Stimulated activated naive CD4-positive, alpha-beta T cell (primary cell): ENCODE data around the gene C4orf54.

Source experiments
- DNase-seq, 6 experiments: peaks; one replicate each; lab custom pipeline; 2025; lab: John Stamatoyannopoulos, UW

C4orf54 gene

DNA sequence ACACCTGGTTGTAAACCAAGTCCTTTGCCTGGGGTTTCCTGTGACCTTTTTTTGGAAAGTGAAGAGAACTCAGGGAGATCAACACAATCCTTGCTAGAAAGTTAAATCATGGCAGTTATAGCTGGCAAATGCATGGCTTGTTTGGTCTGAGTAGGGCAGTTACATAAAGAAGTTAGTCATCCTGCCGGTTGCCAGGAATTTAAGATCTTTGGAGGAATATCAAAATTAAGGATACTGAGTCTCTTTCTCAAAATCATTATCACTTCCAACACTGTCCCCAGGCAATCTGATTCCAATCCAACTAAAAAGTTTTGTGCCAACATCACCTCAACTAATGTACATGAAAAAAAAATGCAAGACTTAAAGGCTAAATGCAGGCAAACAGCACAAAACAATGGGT lies 40.3 kb downstream of the C4orf54 start:
- no peak for DNase-seq

DNA sequence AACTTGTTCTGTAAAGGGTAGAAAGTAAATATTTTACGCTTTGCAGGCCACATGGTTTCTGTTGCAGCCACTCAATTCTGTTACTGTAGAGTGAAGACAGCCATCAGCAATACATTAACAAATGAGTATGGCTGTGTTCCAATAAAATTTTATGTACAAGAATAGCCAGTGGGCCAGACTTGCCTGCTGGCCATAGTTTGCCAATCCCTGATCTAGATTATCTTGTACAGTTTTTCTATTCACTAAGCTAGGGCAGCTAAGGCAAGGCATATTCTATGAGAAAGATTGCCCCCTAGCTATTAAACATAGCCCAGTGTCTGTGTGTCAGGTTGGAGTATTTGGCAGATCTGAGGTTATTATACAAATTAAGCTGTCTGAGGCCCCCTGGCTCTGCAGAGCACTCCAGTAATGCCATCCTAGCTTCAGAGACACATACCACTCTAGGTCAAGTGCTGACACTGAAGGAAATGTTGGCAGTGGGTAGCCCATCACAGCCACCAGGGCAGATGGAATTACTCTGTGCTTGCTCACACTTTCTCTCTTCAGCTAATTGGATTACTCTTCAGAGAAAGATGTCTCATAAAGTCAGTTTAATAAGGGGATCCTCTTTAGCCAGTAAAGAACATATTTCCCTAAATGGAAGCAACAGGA lies 42.3 kb downstream of the C4orf54 start:
- no peak for DNase-seq

DNA sequence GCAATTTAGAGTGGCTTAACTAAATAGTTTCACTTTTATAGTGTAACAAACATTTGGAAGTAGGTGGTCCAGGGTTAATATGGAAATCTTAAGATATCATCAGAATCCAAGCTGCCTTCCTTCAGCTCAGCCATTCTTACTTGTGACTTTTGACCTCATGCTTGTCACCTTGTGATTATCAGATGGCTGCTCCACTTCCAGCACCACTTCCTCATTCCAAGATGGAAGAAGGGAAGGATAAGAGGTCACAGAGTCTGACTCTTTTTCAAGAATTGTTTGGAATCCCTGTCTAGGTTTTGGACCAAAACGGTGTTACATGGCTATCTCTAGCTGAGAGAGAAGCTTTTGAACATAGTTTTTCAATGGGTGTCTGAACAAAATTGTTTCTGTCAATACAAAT lies 43.1 kb downstream of the C4orf54 start:
- no peak for DNase-seq

DNA sequence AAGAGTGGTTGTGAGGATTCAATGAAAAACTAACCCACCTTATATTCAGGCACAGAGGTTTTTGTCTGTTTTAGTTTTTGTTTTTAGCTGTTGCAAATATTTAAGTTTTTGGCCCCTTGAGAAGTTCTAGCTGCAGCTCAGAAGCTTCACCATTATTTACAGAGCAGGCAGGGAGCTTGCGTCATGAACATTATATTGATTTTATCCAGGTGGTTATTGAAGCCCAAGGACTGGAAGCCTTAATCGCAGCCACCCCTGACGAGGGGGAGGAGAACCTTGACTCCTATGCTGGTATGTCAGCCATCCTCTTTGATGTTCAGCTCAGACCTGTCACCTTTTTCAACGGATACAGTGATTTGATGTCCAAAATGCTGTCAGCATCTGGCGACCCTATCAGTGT lies 44.9 kb downstream of the C4orf54 start:
- no peak for DNase-seq

DNA sequence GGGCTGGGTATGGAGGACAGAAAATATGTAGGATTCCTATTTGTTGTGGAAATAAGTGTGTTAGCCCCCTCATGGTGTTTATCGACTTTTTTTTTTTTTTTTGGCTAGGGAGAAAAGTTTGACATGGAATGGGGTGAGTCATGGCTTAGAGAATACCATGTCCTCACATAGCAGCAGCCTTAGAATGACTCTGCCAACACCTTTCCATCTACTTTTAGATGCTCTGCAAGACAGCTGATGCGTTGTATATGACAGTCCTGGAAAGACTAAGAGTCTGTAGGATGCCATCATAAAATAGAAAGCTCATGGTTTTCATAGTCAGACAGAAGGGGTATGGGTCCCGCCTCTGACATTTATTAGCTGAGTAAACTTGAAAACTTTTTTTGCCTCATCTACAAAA lies 45.3 kb downstream of the C4orf54 start:
- DNase-seq, result no peak

DNA sequence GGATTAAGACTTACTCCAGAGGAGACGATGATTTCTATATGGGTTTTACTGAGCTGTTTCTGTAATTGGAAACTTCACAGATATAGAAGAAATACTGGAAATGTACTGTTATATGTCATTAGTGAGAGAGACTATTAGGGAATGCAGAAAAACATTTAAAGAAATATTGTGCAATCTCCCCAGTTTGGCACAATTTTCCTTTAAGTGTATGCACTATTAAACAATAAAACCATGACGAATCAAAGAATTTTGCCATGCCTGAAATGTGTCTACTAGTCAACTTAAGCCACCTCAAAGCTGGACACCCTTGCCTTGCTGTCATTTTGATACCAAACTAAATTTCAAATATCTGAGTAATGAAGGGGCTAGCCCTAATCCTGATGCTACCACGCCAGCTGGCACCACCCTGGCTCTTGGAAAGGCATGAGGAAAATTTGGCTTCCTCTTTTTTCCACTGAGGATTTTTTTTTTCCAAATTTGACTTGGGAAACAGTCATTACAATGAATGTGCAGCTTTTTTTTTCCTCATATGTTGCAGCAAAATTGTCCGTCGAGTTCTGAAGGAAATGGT lies 46.9 kb downstream of the C4orf54 start:
- no peak for DNase-seq

DNA sequence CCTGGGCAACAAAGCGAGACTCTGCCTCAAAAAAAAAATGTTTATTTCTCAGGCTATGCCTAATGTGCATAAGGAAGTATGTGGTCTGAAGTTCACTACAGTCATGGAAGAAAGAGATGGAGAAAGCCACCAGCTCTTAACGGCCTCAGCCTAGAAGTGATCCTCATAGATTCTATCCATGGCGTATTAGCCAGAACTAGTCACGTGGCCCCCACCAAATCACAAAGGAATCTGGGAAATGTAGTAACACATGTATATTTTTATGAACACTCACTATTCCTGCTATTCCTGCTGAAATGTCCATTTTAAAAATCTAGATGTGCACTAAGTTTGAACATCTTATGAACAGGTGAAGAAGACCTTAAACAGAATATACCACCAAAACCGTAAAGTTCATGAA lies 49.2 kb downstream of the C4orf54 start:
- no peak for DNase-seq
